Limb (tissue), 2 donors: Measurements from ENCODE around the gene MRPS35.
"Not testable (repeated sequence)": the region's sequence is repeated elsewhere in the genome, so short reads cannot be mapped to it uniquely, and the experiment has no call there.

ENCODE experiments used
- DNase-seq, 2 donors: peaks; one replicate each; pipeline ENCODE4 v3.0.0-alpha.2; 2016; ENCODE audit errors: extremely low spot score in 2 of 2

Gene MRPS35

GRCh38 chr12:27709212-27709931, 1.3 kb upstream of the MRPS35 start:
- no peak for DNase-seq

- peak in 1 of 2 donors; percentile 66 for DNase-seq
Measured at GRCh38 chr12:27709932-27710591, 570 bp upstream of the MRPS35 start.

- no peak for DNase-seq
Measured at GRCh38 chr12:27711317-27711682, 668 bp downstream of the MRPS35 start.

- DNase-seq = no peak
Measured at GRCh38 chr12:27711967-27712366, 1.3 kb downstream of the MRPS35 start.

- no peak for DNase-seq
Measured at GRCh38 chr12:27723212-27723611, 12.6 kb downstream of the MRPS35 start.

- no peak for DNase-seq
Measured at GRCh38 chr12:27730097-27730588, 19.5 kb downstream of the MRPS35 start.

- DNase-seq = no peak
Measured at GRCh38 chr12:27732281-27732680, 21.6 kb downstream of the MRPS35 start.

GRCh38 chr12:27733052-27733656, 22.5 kb downstream of the MRPS35 start:
- DNase-seq = peak in 1 of 2 donors; percentile 55

GRCh38 chr12:27733791-27734190, 23.2 kb downstream of the MRPS35 start:
- DNase-seq = no peak

GRCh38 chr12:27734321-27734720, 23.7 kb downstream of the MRPS35 start:
- DNase-seq = not testable (repeated sequence)

- no peak for DNase-seq
Measured at GRCh38 chr12:27743601-27744000, 33.0 kb downstream of the MRPS35 start.

- DNase-seq = not testable (repeated sequence)
Measured at GRCh38 chr12:27745734-27746133, 35.1 kb downstream of the MRPS35 start.

GRCh38 chr12:27747111-27747820, 36.6 kb downstream of the MRPS35 start:
- DNase-seq = no peak

GRCh38 chr12:27751386-27752047, 40.9 kb downstream of the MRPS35 start:
- DNase-seq = no peak

- no peak for DNase-seq
Measured at GRCh38 chr12:27754795-27755194, 44.2 kb downstream of the MRPS35 start.

- no peak for DNase-seq
Measured at GRCh38 chr12:27756670-27757195, 46.1 kb downstream of the MRPS35 start.

- no peak for DNase-seq
Measured at GRCh38 chr12:27762757-27763156, 52.1 kb downstream of the MRPS35 start.

GRCh38 chr12:27766587-27766986, 56.0 kb downstream of the MRPS35 start:
- no peak for DNase-seq

GRCh38 chr12:27769142-27769673, 58.6 kb downstream of the MRPS35 start:
- no peak for DNase-seq

GRCh38 chr12:27771481-27772327, 61.1 kb downstream of the MRPS35 start:
- no peak for DNase-seq
